HG02571 (cell line): ENCODE measurements around the gene HOXD8.

Experiments used
- ATAC-seq: cut with Tn5 transposase; IDR thresholded peaks from one replicate; pipeline ENCODE4 v1.9.1; 2021; ENCODE audit warnings: mild to moderate bottlenecking, moderate library complexity; ENCODE audit not compliant: unreplicated experiment

The HOXD8 gene

GRCh38 chr2:176157499-176158185, 28.1 kb downstream of the HOXD8 start:
- no peak for ATAC-seq

GRCh38 chr2:176158186-176158591, 28.7 kb downstream of the HOXD8 start:
- no peak for ATAC-seq

GRCh38 chr2:176158855-176159662, 29.6 kb downstream of the HOXD8 start:
- no peak for ATAC-seq

- ATAC-seq, result no peak
Observed at GRCh38 chr2:176159663-176160250, 30.3 kb downstream of the HOXD8 start.

- no peak for ATAC-seq
Observed at GRCh38 chr2:176160251-176160985, 30.9 kb downstream of the HOXD8 start.

- ATAC-seq, result no peak
Observed at GRCh38 chr2:176160986-176161824, 31.7 kb downstream of the HOXD8 start.

GRCh38 chr2:176161825-176162626, 32.5 kb downstream of the HOXD8 start:
- ATAC-seq, result no peak

- ATAC-seq, result no peak
Observed at GRCh38 chr2:176162911-176163671, 33.6 kb downstream of the HOXD8 start.

GRCh38 chr2:176163672-176164056, 34.2 kb downstream of the HOXD8 start:
- ATAC-seq, result no peak

- no peak for ATAC-seq
Observed at GRCh38 chr2:176164201-176164600, 34.7 kb downstream of the HOXD8 start.

GRCh38 chr2:176164611-176165369, 35.3 kb downstream of the HOXD8 start:
- ATAC-seq, result no peak

GRCh38 chr2:176165370-176166050, 36.0 kb downstream of the HOXD8 start:
- ATAC-seq, result no peak

GRCh38 chr2:176166272-176166671, 36.8 kb downstream of the HOXD8 start:
- no peak for ATAC-seq

GRCh38 chr2:176167398-176167797, 37.9 kb downstream of the HOXD8 start:
- ATAC-seq, result no peak

- no peak for ATAC-seq
Observed at GRCh38 chr2:176169181-176169580, 39.7 kb downstream of the HOXD8 start.

- ATAC-seq, result no peak
Observed at GRCh38 chr2:176169711-176170110, 40.2 kb downstream of the HOXD8 start.

GRCh38 chr2:176170602-176171305, 41.2 kb downstream of the HOXD8 start:
- ATAC-seq, result no peak
